ENCODE data around the gene NDRG4.
"Not testable (repeated sequence)": the region's sequence is repeated elsewhere in the genome, so short reads cannot be mapped to it uniquely, and the experiment has no call there.

The NDRG4 gene

GRCh38 chr16:58466396-58466795 is 33.5 kb upstream of the NDRG4 start:
- no peak for DNase-seq

DNA sequence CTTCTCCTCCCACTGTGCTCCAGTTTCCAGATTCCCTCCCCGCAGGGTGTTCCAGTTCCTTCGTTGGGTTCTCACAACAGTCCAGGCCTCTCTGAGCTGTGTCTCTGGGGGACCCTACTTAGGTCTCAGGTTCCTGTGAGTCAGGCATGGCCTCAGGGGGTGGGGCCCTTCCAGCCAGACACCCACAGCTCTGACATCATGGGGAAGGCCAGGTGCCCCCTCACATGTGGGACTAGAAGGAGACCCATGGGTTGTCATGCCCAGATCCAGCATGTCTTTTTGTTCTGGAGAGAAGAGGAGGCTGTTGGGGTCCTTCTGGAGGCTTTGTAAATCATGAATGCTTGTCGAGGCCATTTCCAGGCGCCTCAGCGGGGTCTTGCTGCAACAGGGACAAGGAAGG is 32.0 kb upstream of the NDRG4 start:
- no peak for DNase-seq

GRCh38 chr16:58471209-58471975 is 28.6 kb upstream of the NDRG4 start:
- no peak for DNase-seq

- no peak for DNase-seq
Measured at GRCh38 chr16:58472266-58472665, 27.7 kb upstream of the NDRG4 start.

DNA sequence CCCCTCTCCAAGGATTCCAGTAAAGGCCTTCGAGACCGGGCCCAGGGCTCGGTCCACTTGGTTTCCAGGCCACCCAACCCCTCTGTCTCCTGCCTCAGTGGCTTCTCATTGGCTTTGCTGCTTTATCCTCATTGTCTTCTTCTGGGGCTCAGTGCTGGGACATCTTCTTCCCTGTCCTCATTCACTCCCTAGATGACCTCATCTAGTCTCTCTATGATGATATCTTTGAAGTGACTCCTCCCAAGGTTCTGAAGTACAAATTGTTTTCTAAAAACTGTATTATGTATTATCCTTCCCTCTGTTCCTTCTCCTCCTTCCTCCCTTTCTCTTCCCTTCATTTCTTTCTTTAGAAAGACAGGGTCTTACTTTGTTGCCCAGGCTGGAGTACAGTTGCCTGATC is 27.1 kb upstream of the NDRG4 start:
- DNase-seq: no peak

GRCh38 chr16:58474296-58474695 is 25.6 kb upstream of the NDRG4 start:
- DNase-seq: no peak

DNA sequence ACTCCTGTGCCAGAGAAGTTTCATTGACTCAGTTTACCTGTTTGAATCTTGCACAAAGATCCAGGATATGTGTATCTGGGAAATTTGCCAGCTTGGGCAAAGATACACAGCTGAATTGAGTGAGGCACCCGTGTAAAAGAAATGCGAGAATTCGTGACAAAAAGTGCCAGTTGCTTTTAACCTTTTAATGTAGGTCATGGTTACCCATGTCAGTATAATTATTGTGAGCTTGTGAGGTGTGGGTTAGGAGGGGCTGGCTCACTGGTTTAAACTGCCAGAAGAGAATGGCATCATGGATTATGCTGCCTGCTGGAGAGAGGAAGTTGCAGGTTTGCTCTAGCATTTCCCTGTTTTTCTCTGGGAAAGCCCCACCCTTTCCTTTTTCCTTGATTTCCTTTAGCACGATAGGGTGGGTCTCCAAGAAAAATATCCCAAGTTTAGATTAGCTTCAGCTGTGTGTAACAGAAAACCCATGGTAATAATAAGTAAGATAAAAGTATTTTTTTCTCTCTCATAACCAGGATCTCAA is 24.8 kb upstream of the NDRG4 start:
- no peak for DNase-seq

DNA sequence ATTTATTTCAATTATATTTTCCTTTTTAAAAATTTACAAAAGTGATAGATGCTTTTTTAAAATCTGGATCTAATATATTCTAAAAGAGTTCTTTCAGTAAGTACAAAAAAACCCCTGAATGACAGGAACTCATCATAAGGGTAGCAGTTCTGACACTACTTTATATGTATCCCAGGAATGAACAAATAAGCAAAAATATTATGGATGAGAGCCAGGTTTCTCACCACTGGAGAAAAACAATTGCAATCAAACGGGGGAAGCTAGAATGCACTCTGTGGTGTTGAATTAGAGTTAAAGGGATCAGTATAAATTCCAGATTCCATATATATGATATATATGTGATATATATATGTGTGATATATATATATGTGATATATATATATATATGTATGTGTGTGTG is 23.2 kb upstream of the NDRG4 start:
- DNase-seq: no peak

- DNase-seq: no peak
Measured at GRCh38 chr16:58478427-58478826, 21.5 kb upstream of the NDRG4 start.

GRCh38 chr16:58481226-58481869 is 18.6 kb upstream of the NDRG4 start:
- no peak for DNase-seq

DNA sequence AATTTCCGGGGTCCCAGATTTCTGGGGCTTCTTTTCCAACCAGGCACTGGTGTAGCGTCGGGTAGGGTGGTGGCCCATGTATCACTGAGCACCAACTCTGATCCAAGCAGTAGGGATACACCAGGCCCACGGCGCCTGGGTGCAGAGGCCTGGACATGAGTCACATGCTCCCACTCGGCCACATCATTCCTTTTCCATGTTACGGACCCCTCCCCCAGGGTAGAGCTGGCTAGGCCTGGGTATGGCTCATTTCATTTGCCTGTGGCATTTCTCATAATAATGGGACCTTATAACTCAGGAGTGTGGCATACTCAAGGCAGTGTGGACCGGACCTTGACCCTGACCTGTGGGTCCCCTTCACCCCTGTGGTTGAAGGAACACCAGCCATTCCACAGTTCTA is 18.0 kb upstream of the NDRG4 start:
- no peak for DNase-seq

- no peak for DNase-seq
Measured at GRCh38 chr16:58485184-58485887, 14.6 kb upstream of the NDRG4 start.

DNA sequence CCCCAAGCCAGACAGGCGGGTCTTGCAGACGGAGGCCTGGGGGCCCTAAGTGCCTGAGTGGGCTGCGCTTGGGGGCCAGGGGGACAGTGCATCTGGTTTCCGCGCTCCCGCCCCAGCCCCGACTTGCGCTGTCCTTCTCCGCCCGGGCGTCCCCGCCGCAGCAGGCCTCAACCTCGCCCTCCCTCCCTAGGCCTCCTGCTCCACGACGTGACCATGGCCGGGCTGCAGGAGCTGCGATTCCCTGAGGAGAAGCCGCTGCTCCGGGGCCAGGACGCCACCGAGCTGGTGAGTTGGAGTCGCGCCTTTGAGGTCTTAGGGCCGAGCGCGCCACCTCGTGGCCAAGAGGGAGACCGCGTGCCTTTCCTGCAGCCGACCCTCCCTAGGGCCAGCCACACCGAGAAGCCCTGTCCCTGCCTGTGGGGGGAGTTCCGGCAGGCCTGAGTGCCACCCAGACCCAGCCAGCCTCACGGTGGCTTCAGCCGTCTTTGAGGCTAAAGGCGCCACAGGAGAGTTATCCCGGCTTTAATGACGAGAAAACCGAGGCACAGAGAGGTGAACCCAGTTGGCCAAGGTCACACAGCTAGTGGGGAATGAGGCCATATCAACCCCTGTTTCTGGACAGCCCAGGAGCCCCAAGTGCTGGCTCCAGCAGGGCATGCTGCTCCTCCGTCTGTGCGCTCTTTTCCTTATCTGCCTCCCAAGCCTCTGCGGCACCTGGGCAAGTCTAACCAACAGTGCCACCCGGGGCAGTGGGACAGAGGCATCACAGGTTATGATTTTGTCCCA is 12.2 kb upstream of the NDRG4 start:
- peak; percentile 67 for DNase-seq

- no peak for DNase-seq
Measured at GRCh38 chr16:58488531-58488930, 11.4 kb upstream of the NDRG4 start.

DNA sequence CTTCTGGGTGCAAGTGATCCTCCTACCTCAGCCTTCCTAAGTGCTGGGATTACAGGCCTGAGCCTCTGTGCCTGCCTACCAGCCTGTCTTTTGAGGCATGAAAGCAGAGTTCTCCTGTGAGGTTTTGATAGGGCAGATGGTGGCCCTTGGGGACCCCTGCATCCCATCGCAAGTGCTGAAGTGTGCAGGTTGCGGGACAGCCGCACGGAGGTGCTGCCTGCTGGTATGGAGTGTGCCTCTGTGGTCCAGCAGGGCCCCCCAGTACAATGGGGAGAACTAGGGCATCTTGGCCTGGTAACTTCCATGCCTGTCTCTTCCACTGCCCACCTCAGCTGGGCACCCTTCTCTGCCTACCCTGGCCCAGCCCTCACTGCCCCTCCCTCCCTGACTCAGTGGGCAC is 9.9 kb upstream of the NDRG4 start:
- no peak for DNase-seq

GRCh38 chr16:58490539-58490938 is 9.4 kb upstream of the NDRG4 start:
- DNase-seq: not testable (repeated sequence)

GRCh38 chr16:58492066-58492465 is 7.9 kb upstream of the NDRG4 start:
- no peak for DNase-seq

- DNase-seq: no peak
Measured at GRCh38 chr16:58492735-58493134, 7.2 kb upstream of the NDRG4 start.

GRCh38 chr16:58493756-58494431 is 6.0 kb upstream of the NDRG4 start:
- no peak for DNase-seq

- DNase-seq: peak; percentile 58
Measured at GRCh38 chr16:58494981-58495520, 4.9 kb upstream of the NDRG4 start.

GRCh38 chr16:58495521-58496331 is 4.2 kb upstream of the NDRG4 start:
- no peak for DNase-seq

Measured in CD4-positive, alpha-beta T cell treated with Interleukin-10 for 1 hour (primary cell).